Non-pigmented ciliary epithelial cell (primary cell): ENCODE results near the gene RANBP10.
"Not testable (repeated sequence)": the region's sequence is repeated elsewhere in the genome, so short reads cannot be mapped to it uniquely, and the experiment has no call there.

Experiments
- DNase-seq: peaks from one replicate; pipeline ENCODE4 v3.0.0-alpha.2; 2010; ENCODE audit warnings: low read depth

RANBP10 gene

GRCh38 chr16:67713647-67714273 is 92.6 kb downstream of the RANBP10 start:
- no peak for DNase-seq

- DNase-seq, result no peak
These were observed 95.8 kb downstream of the RANBP10 start for GRCh38 chr16:67710607-67711006.

GRCh38 chr16:67709050-67709449 is 97.3 kb downstream of the RANBP10 start:
- DNase-seq, result no peak

GRCh38 chr16:67708368-67708771 is 98.0 kb downstream of the RANBP10 start:
- no peak for DNase-seq

- DNase-seq, result no peak
These were observed 98.6 kb downstream of the RANBP10 start for GRCh38 chr16:67707790-67708189.

GRCh38 chr16:67707210-67707609 is 99.2 kb downstream of the RANBP10 start:
- DNase-seq, result no peak

GRCh38 chr16:67704110-67704509 is 102.2 kb downstream of the RANBP10 start:
- DNase-seq, result no peak

- no peak for DNase-seq
These were observed 102.7 kb downstream of the RANBP10 start for GRCh38 chr16:67703626-67704025.

- DNase-seq, result no peak
These were observed 104.2 kb downstream of the RANBP10 start for GRCh38 chr16:67702130-67702529.

GRCh38 chr16:67701420-67701819 is 104.9 kb downstream of the RANBP10 start:
- no peak for DNase-seq

GRCh38 chr16:67699265-67699664 is 107.1 kb downstream of the RANBP10 start:
- DNase-seq, result no peak

GRCh38 chr16:67697422-67698185 is 108.8 kb downstream of the RANBP10 start:
- no peak for DNase-seq

GRCh38 chr16:67694611-67695010 is 111.7 kb downstream of the RANBP10 start:
- no peak for DNase-seq

- DNase-seq, result not testable (repeated sequence)
These were observed 112.7 kb downstream of the RANBP10 start for GRCh38 chr16:67693517-67694285.

- DNase-seq, result no peak
These were observed 120.8 kb downstream of the RANBP10 start for GRCh38 chr16:67685388-67686112.

- DNase-seq, result no peak
These were observed 122.6 kb downstream of the RANBP10 start for GRCh38 chr16:67683767-67684166.

- DNase-seq, result no peak
These were observed 126.1 kb downstream of the RANBP10 start for GRCh38 chr16:67679935-67680897.

GRCh38 chr16:67678354-67679023 is 127.9 kb downstream of the RANBP10 start:
- DNase-seq, result no peak

GRCh38 chr16:67677712-67678111 is 128.6 kb downstream of the RANBP10 start:
- no peak for DNase-seq

GRCh38 chr16:67676939-67677338 is 129.4 kb downstream of the RANBP10 start:
- DNase-seq, result no peak
